ENCODE data around the gene SYT13.

The SYT13 gene

DNA sequence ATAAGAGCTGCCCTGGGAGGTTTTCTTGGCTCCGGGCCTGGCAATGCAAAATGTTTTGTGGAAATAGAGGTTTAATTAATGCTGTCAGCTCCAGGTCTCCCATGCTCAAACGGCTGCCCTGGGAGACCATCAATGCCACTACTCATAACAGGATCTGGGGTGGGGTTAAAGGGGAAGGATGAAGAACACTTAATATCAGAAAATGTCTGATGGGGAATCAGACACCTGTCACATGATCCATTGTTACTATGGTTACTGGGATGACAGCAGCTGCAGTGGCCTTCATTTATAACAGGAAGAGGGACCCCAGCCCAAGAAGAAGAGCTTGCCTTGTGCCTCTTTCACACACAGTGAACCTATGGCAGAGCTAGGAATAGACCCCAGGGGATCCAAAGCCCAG lies 2.2 kb upstream of the SYT13 start:
- Histone ChIP-seq H3K4me1 (ENCODE audit: low read length) (no peaks in the 10 kb centered on the region), H4K20me1 (ENCODE audit: insufficient read depth, low read length) (no peaks in the 10 kb centered on the region), H3K27ac (ENCODE audit: low read length) (no peak overlapping the region), H3K4me3 (ENCODE audit: low read length) (no peak overlapping the region), H3K9me3 (ENCODE audit: insufficient read depth, low read length) (no peaks in the 10 kb centered on the region), H3K4me2 (ENCODE audit: low read length) (no peak overlapping the region), H3K36me3 (replicated peaks; ENCODE audit: low read depth, low read length) (no peaks in the 10 kb centered on the region), H3K9ac (ENCODE audit: low read length) (no peak overlapping the region), H3K27me3 (ENCODE audit: low read depth, low read length) (peaks cover 70% of the 10 kb centered on the region), H2AFZ (ENCODE audit: low read depth, low read length) (no peak overlapping the region), H3K79me2 (ENCODE audit: low read length) (no peaks in the 10 kb centered on the region)
- TF ChIP-seq, protein P1, sequence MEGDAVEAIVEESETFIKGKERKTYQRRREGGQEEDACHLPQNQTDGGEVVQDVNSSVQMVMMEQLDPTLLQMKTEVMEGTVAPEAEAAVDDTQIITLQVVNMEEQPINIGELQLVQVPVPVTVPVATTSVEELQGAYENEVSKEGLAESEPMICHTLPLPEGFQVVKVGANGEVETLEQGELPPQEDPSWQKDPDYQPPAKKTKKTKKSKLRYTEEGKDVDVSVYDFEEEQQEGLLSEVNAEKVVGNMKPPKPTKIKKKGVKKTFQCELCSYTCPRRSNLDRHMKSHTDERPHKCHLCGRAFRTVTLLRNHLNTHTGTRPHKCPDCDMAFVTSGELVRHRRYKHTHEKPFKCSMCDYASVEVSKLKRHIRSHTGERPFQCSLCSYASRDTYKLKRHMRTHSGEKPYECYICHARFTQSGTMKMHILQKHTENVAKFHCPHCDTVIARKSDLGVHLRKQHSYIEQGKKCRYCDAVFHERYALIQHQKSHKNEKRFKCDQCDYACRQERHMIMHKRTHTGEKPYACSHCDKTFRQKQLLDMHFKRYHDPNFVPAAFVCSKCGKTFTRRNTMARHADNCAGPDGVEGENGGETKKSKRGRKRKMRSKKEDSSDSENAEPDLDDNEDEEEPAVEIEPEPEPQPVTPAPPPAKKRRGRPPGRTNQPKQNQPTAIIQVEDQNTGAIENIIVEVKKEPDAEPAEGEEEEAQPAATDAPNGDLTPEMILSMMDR (IDR thresholded peaks at IDR 0.05; ENCODE audit: low read depth, low read length): no peak
- no peak for TF ChIP-seq EZH2phosphoT487 (IDR thresholded peaks at IDR 0.05; ENCODE audit: low read depth)

DNA sequence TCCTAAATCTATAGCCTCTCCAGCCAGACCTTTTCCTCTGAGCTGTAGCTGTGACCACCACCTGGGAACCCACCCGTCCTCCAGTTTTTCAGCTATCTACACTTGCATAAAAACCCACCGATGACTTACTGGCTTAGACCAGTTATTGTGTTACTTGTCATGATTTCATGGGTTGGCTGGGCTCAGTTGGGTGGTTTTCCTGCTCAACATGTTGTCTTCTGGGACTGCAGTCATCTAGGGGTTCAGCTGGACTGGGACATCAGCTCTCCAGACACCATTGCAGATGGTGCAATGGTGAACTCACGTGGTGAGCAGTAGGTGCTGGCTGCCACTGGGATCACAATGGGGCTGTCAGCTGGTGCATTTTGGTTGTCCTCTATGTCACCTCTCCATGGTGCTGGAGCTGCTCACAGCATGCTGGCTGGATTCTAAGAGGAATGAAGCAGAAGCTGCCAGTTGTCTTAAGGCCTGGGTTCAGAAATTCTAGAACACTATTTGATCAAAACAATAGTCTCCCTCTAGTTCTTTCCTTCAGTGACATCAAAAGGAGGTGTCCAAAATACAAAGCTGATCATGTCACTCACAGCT lies 1.3 kb upstream of the SYT13 start:
- Histone ChIP-seq H3K27ac (ENCODE audit: low read length) (no peak overlapping the region), H2AFZ (ENCODE audit: low read depth, low read length) (no peak overlapping the region), H4K20me1 (ENCODE audit: insufficient read depth, low read length) (no peaks in the 10 kb centered on the region), H3K27me3 (ENCODE audit: low read depth, low read length) (peaks cover 64% of the 10 kb centered on the region), H3K4me1 (ENCODE audit: low read length) (no peaks in the 10 kb centered on the region), H3K79me2 (ENCODE audit: low read length) (no peaks in the 10 kb centered on the region), H3K36me3 (replicated peaks; ENCODE audit: low read depth, low read length) (no peaks in the 10 kb centered on the region), H3K9me3 (ENCODE audit: insufficient read depth, low read length) (no peaks in the 10 kb centered on the region), H3K4me2 (ENCODE audit: low read length) (no peak overlapping the region), H3K9ac (ENCODE audit: low read length) (no peak overlapping the region), H3K4me3 (ENCODE audit: low read length) (no peak overlapping the region)
- TF ChIP-seq, protein P1 (IDR thresholded peaks at IDR 0.05; ENCODE audit: low read depth, low read length): no peak
- no peak for TF ChIP-seq EZH2phosphoT487 (IDR thresholded peaks at IDR 0.05; ENCODE audit: low read depth)

DNA sequence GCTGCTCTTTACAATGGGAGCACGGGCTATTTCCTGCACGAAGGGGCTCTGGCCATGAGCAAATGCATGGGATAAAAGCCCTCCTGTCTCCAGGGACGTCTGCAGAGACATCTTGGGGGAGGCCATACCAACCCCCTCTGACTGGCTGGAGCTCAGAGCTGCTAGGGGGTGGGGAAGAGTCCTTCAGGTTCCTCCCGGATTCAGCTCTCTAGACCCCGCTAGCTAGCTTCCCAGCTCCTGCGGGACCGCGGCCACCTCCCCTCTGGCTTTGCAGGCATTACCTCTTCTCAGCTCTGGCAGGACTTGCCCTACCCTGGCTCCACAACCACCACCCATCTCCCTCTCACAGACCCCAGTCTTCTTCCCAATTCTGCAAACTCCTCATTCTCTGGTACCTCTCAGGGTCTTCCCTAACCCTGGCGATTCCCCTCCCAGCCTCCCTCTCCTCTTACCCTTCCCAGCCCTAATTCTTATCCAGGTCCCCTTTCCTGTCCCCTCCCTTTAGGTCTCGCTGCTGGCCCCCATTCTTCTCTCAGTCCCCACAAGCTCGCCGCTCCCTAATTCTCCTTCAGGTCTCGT lies 802 bp downstream of the SYT13 start:
- Histone ChIP-seq H3K9me3 (ENCODE audit: insufficient read depth, low read length) (no peaks in the 10 kb centered on the region), H3K9ac (ENCODE audit: low read length) (no peak overlapping the region), H3K4me2 (ENCODE audit: low read length) (no peak overlapping the region), H3K79me2 (ENCODE audit: low read length) (no peaks in the 10 kb centered on the region), H3K27ac (ENCODE audit: low read length) (no peak overlapping the region), H3K4me1 (ENCODE audit: low read length) (no peaks in the 10 kb centered on the region), H2AFZ (ENCODE audit: low read depth, low read length) (no peak overlapping the region), H3K36me3 (replicated peaks; ENCODE audit: low read depth, low read length) (no peaks in the 10 kb centered on the region), H3K27me3 (ENCODE audit: low read depth, low read length) (peaks cover 55% of the 10 kb centered on the region), H4K20me1 (ENCODE audit: insufficient read depth, low read length) (no peaks in the 10 kb centered on the region), H3K4me3 (ENCODE audit: low read length) (no peak overlapping the region)
- TF ChIP-seq, protein P1 (IDR thresholded peaks at IDR 0.05; ENCODE audit: low read depth, low read length): no peak
- no peak for TF ChIP-seq EZH2phosphoT487 (IDR thresholded peaks at IDR 0.05; ENCODE audit: low read depth)

DNA sequence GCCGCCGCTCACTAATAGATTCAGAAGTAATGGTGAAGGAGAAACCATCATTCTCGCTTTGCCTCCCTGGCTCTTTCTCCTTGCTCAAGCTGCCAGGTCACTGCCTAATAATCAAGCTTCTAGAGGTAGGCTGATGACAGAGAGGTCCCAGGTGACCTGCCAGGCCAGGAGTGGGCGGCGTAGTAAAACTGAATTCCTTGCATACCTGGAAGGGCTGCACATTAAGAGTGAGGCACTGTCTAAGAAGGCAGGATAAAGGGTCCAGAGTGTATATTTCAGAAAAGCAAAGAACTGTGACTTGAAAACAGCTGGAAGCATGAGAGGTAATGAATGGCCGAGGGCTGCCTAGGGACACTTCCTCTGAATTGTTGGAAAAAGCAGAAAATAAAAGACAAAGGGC lies 4.1 kb downstream of the SYT13 start:
- H4K20me1 ChIP-seq (ENCODE audit: insufficient read depth, low read length): no peaks in the 10 kb centered on the region
- H3K79me2 ChIP-seq (ENCODE audit: low read length): no peaks in the 10 kb centered on the region
- H3K27ac ChIP-seq (ENCODE audit: low read length): no peak overlapping the region
- no peak overlapping the region for H2AFZ ChIP-seq (ENCODE audit: low read depth, low read length)
- H3K9me3 ChIP-seq (ENCODE audit: insufficient read depth, low read length): no peaks in the 10 kb centered on the region
- H3K27me3 ChIP-seq (ENCODE audit: low read depth, low read length): peaks cover 52% of the 10 kb centered on the region
- H3K4me1 ChIP-seq (ENCODE audit: low read length): no peaks in the 10 kb centered on the region
- H3K9ac ChIP-seq (ENCODE audit: low read length): no peak overlapping the region
- H3K4me3 ChIP-seq (ENCODE audit: low read length): no peak overlapping the region
- no peaks in the 10 kb centered on the region for H3K36me3 ChIP-seq (replicated peaks; ENCODE audit: low read depth, low read length)
- no peak overlapping the region for H3K4me2 ChIP-seq (ENCODE audit: low read length)
- no peak for TF ChIP-seq EZH2phosphoT487 (IDR thresholded peaks at IDR 0.05; ENCODE audit: low read depth)
- TF ChIP-seq, protein P1 (IDR thresholded peaks at IDR 0.05; ENCODE audit: low read depth, low read length): no peak

All from OCI-LY3 (cell line).